Stimulated activated CD8-positive, alpha-beta memory T cell treated with anti-CD3 and anti-CD28 coated beads, Interleukin-7, amount 100 ng/mL, for 1 hour (primary cell): ENCODE measurements around the gene ITCH.
A peak's percentile ranks its signal among the peaks of the same experiment; 100 is the strongest.
"Not testable (repeated sequence)": the region's sequence is repeated elsewhere in the genome, so short reads cannot be mapped to it uniquely, and the experiment has no call there.

ENCODE experiments used
- DNase-seq, 2 donors: peaks; one replicate each; pipeline ENCODE4 v3.0.0-alpha.2; 2020; ENCODE audit warnings: low read depth in 2 of 2

Gene ITCH

GRCh38 chr20:34507702-34508413, 144.8 kb downstream of the ITCH start:
- no peak for DNase-seq

DNA sequence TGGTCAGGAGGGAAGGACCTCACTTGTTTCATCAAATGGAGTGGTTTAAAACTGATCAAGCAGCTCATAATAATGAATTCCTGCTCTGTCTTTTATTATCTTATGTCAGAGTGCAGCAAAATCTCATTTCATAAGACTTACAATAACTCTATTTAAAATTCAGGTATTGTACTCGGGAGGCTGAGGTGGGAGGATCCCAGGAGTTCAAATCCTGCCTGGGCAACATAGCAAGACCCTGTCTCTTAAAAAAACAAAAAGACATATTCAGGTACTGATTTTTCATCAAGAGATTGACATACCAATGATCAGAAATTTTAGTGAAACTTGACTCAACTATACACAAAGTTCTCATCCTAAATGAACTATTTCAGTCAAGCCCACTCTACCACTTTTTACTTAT, 147.5 kb downstream of the ITCH start:
- DNase-seq: no peak

DNA sequence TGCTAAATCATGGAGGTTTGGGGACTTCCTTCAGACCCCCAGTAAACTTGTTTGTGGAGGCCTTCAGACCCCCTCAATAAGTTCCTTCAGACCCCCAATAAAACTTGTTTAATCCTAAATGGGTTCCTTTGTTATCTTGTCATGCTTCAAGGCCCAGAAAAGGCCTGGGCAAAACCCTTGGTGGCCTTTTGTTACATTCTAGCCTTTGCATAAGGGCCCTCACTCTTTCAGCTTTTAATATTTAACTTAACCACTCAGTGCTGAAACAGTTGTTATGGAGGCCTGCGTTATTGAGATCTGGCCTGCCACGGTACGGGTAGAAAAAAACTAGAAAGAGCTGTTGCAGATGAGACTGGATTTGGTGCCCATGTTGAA, 148.8 kb downstream of the ITCH start:
- no peak for DNase-seq

GRCh38 chr20:34512266-34512954, 149.3 kb downstream of the ITCH start:
- no peak for DNase-seq

GRCh38 chr20:34512955-34513419, 149.9 kb downstream of the ITCH start:
- no peak for DNase-seq

DNA sequence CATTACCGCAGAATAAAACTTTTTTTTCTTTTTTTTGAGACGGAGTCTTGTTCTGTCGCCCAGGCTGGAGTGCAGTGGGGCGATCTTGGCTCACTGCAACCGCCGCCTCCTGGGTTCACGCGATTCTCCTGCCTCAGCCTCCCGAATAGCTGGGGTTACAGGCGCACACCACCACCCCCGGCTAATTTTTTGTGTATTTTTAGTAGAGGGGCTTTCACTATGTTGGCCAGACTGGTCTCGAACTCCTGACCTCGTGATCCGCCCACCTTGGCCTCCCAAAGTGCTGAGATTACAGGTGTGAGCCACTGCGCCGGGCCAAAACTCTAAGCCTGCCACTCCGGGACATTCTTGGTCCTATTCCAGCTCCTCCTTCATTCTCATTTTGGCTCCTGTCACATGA, 151.0 kb downstream of the ITCH start:
- DNase-seq: not testable (repeated sequence)

DNA sequence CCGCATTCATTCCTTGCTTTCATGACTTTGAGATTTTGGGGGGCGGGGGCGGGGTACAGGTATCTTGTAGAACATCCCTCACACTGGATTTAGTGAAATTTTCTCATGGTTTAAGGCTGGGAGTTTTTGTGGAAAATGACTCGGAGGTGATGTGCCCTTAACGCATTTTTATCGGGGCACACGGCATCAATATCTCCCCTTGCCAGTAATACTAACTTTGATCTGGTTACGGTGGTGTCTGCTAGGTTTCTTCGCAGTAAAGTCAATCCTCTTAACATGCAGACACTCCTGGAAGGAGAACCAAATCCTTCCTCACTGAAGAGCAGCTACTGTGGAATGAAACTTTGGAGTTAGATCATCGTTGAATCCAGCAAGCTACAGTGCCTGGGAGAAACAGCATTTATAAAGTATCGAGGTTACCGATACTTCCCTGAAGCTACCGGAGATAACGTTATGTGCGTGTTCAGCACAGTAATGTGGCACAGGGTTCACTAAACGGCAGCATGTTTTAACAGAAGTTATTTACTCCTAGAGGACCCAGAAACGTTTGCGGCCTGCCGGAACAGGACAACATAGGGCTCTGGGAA, 151.9 kb downstream of the ITCH start:
- DNase-seq: no peak

- peak in 1 of 2 donors; percentile 44 for DNase-seq
Measured at GRCh38 chr20:34515484-34516246, 152.6 kb downstream of the ITCH start.

DNA sequence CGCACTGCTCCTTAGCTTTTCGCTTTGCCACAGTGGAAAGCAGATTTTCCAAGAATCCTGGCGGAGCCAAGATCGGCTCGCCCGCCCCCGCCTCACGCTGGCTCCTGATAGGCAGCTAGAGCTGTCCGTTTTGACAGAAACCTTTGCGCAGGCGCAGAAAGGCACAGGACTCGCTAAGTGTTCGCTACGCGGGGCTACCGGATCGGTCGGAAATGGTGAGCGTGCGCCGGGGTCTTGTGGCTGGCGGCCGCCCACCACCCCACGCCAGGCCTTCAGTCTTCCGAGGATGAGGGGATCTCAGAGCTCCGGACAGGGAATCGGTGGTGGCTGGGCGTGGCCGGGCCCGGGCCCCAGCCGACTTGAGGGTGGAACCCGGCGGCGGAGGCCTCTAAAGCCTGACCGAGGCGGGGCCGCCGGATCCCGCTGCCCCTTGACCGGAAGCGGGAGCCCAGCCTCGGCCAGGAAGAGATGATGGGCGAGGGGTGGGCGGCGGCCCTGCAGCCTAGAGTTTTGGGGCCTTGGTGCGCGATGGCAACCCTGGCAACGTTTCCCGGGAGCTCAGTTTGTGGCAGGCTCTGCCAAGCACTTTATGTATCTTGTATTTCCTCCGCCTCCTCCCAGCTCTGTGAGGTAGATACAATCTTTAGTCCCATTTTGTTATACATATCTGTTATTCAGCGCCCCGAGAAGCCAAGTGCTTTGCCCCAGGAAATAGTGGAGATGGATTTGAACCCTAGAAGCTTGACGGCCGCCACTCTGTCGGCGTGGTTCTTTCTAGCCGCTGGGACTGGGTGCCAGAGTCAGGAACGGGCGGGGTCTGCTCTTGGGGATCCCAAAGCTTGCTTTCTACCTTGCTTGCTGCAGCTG, 153.4 kb downstream of the ITCH start, which contains the start of gene DYNLRB1:
Gene DYNLRB1, plus strand, starts transcription at position 176 of the 867 bp plus-strand sequence. Its CDS starts 37 bp downstream, at position 213.
- DNase-seq: peak; percentile 87 to 93

GRCh38 chr20:34517114-34517505, 154.0 kb downstream of the ITCH start:
- DNase-seq: no peak

GRCh38 chr20:34518863-34519262, 155.8 kb downstream of the ITCH start:
- DNase-seq: not testable (repeated sequence)

DNA sequence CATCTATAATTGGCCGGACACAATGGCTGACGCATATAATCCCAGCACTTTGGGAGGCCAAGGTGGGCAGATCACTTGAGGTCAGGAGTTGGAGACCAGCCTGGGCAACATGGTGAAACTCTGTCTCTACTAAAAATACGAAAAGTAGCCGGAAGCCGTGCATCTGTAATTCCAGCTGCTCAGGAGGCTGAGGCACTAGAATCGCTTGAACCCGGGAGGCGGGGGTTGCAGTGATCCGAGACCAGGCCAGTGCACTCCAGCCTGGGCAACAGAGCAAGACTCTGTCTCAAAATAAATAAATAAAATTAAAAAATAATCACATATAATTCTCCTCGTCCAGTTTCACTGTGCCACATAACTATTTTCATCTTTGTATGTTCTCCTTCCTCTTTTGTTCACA, 156.8 kb downstream of the ITCH start:
- not testable (repeated sequence) for DNase-seq

DNA sequence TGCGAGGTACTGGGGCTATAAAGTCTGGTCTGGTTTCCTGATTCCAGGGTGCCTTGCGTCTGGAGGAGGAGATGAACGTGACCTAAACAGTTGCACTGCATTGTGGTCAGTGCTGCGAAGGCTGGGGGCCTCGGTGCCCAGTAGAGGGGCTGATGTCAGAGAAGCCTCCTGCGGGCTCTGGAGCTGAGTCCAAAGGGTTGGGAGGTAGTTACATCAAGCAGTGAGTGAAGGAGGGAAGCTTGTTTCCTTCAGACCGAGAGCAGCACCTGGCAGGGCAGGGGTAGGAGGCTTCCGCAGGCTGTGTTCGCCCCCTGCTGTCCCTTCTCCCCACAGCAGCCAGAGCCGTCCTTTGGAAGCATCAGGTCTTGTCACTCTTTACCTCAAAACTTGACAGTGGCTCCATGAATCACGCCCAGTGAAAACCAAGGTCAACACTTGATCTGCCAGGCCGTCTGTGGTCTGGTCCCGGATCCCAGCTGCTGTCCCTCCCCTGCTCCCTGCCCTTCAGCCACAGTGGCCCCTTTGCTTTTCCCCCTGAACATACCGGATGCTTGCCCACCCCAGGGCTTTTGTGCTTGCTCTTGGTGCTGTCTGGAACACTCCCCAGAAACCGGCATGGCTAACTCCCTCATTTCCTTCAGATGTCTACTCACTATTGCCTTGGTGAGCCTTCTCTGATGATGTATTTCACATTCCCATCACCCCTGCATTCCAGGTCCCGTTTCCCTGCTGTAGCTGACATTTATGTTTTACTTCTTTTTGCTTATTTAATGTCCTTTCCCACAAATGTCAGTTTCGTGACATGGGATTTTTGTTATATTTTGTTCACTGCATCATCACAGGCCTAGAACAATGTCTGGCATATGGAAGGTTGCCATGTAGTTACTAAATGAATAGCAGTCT, 160.1 kb downstream of the ITCH start:
- no peak for DNase-seq

DNA sequence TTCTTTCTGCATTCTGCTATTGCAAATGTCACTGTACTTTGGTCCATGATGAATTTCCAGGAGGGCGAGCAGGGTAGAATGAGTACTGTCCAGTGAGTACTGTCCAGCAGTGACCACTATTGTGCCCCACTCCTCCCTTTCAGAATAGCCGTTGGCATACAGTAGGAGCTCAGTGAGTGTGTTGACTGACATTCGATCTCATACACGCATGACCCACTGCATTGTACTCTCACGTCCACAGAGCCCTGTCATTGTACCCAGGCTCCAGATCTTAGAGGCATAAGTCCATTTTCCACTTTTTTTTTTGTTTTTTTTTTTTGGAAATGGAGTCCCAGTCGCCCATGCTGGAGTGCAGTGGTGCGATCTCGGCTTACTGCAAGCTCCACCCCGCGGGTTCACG, 161.4 kb downstream of the ITCH start:
- DNase-seq: no peak

- no peak for DNase-seq
Measured at GRCh38 chr20:34525342-34525708, 162.3 kb downstream of the ITCH start.

DNA sequence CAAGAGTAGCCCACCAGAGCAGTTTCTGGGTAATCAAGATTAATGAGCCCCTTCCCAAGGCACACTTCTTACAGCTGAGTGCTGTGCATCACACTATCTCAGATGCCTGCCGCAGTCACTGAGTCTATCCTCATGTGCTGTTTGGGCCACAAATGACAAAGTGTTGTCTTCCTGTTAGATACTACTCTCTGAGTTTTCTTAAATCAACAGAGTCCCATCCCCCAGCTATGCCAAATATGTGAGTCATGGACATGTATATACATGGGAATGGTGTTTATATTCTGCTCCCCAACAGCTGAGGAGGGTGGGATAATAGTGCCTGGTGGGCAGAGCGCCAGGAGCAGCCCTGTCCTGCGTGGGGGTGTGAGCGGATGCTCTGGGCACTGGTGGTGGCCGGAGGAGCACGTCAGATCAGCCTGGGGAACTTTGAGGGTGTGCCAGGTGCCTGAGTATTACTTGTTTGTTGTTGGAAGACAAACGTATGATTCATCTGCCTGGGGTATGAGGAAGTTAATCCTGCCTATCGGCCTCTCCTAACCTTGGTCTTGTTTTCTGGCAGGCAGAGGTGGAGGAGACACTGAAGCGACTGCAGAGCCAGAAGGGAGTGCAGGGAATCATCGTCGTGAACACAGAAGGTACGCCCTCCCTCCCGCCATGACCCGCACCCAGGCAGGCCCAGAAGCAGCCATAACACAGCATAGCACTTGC, 162.8 kb downstream of the ITCH start:
- DNase-seq: no peak

DNA sequence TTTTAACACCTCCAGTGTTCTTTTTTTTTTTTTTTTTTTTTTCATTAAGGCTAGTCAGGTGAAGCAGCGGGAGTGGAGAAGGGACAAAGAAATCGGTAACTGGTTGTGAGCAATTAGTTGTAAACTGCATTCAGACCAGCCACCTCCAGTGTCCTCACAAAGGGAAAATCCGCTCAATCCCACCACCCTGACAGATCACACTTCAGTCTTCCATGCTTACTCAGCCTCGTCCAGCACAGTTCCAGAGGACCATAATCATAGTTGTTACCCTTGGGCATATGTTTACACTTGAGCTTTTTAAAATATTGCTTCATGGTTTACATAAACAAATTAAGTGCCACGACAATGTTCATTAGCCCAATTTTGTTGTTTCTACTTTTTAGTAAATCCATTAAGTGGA, 163.4 kb downstream of the ITCH start:
- no peak for DNase-seq

- DNase-seq: no peak
Measured at GRCh38 chr20:34527016-34527415, 163.9 kb downstream of the ITCH start.

- no peak for DNase-seq
Measured at GRCh38 chr20:34528921-34529297, 165.8 kb downstream of the ITCH start.

- DNase-seq: no peak
Measured at GRCh38 chr20:34529742-34530141, 166.7 kb downstream of the ITCH start.
